GM19351 (cell line): Measurements from ENCODE around the gene ZNF91.
"Not testable (repeated sequence)": the region's sequence is repeated elsewhere in the genome, so short reads cannot be mapped to it uniquely, and the experiment has no call there.

Experiments used
- ATAC-seq: cut with Tn5 transposase; IDR thresholded peaks from one replicate; pipeline ENCODE4 v1.9.1; 2021; ENCODE audit warnings: mild to moderate bottlenecking, moderate library complexity; ENCODE audit not compliant: unreplicated experiment

ZNF91 gene

DNA sequence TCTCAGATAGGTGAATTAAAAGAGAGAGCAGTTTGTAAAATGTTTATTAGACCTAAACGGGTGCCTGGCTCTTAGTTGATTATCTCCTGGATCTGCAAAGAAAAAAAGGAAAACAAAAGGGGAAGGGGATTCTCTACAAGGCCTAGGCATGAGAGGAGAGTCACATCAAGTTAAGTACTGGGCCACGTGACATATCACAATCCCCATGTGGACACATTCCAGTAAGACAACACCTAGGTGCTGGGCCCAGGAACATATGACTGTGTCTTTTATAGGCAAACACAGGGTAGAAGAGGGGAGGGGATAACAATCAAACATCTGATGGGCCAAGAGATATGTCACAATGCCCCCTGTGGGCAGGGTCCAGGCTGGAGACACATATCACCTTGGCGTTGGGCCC, 4.2 kb upstream of the ZNF91 start:
- ATAC-seq = no peak

DNA sequence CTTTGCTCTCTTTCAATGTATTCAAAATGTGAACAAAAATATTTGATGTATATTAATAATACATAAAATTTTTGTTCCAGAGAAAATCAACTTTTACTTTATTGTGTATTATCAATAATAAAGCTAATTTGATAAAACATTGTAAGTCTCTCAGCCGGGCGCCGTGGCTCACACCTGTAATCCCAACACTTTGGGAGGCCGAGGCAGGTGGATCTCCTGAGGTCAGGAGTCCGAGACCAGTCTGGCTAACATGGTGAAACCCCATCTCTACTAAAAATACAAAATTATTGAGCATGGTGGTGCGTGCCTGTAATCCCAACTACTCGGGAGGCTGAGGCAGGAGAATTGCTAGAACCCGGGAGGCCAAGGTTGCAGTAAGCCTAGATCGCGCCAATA, 449 bp upstream of the ZNF91 start:
- ATAC-seq = not testable (repeated sequence)

DNA sequence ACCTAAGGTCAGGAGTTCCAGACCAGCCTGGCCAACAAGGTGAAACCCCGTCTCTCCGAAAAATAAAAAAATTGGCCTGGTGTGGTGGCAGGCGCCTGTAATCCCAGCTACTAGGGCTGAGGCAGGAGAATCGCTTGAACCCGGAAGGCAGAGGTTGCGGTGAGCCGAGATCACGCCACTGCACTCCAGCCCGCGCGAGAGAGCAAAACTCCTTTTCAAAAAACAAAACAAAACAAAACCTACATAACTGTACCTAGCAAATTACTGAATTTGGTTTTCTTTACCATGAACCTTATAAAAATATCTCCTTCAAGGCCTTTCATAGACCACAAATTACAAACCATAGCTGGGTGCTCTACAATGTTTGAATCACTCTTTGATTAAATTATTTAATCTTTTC, 760 bp downstream of the ZNF91 start:
- ATAC-seq = no peak

DNA sequence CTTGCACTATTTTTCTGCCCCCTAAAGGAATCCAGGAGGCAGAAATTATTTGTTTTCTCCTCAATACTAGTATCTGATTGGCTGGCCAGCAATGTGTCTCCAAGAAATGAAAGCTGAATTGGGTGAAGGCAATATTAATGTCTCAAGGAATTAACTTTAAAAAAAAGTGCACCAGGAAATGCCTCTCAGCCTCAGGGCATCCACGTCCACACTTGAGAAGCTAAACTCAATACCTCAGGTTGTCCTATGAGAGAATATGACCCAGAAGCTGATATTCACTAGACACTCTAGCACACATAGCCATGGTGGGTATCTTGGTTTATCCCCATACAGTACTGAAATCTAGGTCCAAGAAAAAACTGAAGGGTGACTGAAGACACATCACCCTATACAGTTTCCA, 2.1 kb downstream of the ZNF91 start:
- no peak for ATAC-seq

DNA sequence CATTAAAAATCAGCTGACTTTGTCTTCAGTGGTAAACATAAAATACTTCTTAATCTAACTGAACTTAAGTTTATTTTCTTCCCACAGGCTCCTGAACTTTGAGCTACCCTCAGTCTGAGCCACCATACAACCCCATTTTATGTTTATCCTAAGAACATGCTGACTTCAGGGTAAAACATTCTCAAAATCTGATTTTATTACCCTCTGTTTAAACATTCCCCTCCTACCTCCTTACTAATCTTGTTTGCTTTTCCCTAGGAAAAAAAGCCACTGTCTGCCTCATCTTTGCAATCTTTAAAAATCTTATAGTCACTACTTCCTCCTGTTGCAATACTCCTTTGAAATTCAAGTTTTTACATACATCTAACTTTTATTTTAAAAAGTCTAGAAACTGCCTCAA, 4.0 kb downstream of the ZNF91 start:
- ATAC-seq = no peak

DNA sequence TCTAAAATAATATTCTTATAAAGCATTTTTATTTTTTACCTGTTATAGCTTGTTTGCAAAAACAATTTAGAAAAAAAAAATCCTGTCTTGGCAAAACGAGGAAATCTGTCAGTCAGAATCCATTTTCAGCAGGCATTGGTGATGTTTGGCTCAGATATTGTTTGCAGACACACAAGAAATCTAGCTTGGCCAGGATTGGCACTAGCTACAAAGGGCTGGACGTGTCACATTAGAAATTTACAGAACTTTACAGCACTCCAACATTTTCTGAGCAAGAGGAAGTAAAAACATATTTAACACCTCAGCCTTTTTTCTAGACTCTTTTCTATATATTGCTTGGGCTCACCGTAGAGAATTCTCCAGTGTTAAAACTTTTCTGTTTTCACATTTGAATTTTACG, 9.9 kb downstream of the ZNF91 start:
- ATAC-seq = no peak

DNA sequence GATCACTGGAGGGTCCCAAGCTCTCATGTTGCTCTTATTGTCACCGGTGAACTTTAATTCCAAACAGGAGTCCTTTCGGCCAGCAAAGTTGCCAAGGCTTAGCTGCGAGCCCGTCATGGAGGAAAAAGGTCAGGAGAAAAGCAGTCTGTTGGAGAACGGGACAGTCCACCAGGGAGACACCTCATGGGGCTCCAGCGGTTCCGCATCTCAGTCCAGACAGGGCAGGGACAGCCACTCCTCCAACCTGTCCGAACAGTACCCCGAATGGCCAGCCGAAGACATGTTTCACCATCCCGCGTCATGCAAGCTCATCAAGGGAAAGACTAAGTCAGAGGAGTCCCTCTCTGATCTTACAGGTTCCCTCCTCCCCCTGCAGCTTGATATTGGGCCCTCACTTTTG, 10.4 kb downstream of the ZNF91 start:
- ATAC-seq = no peak

DNA sequence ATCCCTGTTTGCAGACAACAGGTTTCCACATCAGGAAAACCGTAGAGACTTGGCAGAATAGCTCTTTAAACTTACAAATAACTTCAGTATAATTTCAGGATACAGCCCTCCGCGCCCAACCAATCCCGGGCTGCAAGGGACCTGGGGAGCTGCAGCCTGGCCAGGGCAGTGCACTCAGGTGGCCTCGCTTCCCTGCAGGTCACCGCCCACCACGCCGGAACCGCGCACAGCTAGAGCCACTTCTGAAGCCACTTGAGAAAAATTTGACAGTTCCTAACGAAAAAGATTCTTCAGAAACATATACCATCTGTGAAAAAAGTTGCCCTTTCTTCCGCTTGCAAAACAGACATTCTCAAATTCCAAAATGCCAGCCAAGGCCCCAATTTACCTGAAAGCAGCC, 11.1 kb downstream of the ZNF91 start:
- no peak for ATAC-seq

DNA sequence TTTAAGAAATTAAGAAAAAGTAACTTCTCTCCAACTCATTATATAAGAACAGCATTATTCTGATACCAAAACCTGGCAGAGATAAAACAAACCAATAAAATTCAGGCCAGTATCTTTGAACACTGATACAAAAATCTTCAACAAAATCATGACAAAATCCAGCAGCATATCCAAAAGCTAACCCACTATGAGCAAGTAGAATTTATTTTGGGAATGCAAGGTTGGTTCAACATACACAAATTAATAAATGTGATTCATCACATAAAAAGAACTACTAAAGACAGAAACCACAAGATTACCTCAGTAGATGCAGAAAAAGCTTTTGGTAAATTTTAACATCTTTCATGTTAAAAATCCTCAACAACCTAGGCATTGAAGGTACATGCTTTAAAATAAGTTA, 12.3 kb downstream of the ZNF91 start:
- no peak for ATAC-seq

DNA sequence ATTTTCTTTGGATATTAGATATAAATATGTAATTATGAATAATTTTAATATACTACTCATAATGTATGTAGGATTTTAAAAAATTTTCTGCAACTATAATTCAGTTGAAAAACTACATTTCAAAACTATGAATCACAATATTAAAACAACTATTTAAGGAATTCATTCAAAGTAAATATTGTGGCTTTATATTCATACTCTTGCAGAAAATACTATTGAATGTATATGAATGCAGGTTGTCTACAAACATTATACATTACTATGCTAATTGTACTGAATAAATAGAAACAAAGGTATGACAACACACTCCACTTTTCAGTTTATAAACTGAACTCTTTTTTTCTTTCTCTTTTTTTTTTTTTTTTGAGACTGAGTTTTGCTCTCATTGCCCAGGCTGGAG, 14.2 kb downstream of the ZNF91 start:
- ATAC-seq = no peak

DNA sequence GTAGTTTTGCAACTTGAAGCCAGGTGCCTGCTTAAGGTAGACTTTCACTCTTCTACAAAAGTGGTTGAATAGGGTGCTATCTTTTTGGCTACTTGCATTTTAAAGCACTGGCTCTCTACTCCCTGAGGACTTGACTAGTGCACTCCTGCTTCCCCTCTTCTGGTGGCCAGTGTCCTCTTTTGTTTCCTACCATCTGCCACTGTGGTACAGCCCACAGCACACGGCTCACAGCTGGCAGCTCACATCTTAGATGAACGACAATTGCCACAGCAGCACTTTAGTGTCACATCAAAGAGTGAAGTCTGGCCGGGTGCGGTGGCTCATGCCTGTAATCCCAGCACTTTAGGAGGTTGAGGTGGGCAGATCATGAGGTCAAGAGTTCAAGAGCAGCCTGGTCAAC, 15.6 kb downstream of the ZNF91 start:
- ATAC-seq = not testable (repeated sequence)

DNA sequence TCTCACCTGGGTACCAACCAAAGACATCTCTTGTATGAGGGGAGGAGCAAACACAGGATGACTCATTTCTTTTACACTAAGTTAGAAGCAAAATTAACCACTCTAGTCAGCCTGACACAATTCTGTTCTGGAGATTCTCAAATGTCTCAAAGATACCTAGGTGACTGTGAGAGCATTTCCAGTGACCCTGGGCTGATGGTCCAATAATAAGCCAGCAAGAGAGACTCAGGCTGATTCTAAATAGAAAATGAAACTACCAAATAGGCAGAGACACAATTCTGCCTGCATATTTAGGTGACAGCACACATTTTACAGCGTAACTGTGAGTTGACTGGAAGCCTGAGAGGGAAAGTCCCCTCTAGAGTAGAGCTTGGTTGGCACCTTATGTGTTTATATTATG, 16.3 kb downstream of the ZNF91 start:
- no peak for ATAC-seq

DNA sequence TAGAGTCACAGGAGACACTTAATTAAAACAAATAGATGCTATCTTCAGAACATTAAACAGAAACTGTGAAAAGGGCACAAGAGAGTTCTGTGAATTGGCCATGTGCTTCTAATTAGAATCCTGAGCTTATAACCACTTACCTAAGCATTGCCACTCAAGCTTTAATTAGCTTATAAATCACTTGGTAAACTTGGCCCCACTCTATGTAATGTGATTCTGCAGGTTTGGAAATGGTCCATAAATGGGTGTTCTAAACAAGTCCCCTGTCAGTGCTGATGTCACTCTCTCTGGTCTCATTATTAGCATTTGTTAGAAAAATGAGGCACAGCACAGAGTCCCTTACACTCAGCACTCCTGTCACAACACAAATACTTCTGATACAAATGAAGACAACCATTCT, 18.0 kb downstream of the ZNF91 start:
- ATAC-seq = no peak

DNA sequence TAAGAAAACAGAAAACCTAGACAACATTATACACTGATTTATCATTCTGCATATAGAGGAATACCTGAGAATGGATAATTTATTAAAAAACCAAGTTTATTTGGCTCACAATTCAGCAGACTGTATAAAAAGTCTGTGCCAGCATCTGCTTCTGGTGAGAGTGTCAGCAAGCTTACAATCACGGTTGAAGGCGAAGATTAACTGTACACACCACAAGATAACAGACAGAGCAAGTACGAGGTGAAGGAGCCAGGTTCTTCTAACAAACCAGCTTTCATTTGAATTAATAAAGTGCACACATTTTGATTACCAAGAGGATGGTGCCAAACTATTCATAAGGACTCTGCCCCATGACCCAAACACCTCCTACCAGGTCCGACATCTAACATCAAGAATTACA, 28.8 kb downstream of the ZNF91 start:
- no peak for ATAC-seq

DNA sequence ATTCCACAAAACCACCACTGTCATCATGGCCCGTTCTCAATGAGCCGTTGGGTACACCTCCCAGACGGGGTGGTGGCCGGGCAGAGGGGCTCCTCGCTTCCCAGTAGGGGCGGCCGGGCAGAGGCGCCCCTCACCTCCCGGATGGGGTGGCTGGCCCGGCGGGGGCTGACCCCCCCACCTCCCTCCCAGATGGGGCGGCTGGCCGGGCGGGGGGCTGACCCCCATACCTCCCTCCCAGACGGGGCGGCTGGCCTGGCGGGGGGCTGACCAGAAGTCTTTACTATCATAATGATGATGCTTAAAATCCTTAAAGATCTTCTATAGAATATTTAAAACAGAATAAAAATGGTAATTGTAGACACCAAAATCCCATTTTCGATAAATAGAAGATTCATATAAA, 29.2 kb downstream of the ZNF91 start:
- ATAC-seq = not testable (repeated sequence)

DNA sequence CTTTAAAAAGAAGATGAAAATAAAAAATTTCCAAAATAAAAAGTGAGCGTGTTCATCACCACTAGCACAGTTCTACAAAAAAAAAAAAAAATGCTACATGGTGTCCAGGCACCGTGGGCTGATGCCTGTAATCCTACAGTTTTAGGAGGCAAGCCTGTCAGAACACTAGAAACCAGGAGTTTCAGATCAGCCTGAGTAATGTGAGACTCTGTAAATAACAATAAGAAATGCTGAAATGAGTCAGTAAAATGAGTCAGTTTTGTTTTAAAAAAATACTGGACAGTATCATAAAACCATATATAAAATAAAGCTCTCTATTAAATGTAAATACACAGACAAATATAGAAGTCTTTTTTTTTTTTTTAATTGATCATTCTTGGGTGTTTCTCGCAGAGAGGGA, 30.0 kb downstream of the ZNF91 start:
- ATAC-seq = no peak

DNA sequence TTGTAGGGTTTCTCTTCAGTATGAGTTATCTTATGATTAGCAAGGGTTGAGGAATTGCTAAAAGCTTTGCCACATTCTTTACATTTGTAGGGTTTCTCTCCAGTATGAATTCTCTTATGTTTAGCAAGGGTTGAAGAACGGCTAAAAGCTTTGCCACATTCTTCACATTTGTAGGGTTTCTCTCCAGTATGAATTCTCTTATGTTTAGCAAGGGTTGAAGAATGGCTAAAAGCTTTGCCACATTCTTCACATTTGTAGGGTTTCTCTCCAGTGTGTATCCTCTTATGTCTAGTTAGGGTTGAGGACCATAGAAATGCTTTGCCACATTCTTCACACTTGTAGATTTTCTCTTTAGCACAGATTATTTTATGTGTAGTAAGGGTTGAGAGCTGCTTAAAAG, 33.4 kb downstream of the ZNF91 start:
- ATAC-seq = not testable (repeated sequence)

DNA sequence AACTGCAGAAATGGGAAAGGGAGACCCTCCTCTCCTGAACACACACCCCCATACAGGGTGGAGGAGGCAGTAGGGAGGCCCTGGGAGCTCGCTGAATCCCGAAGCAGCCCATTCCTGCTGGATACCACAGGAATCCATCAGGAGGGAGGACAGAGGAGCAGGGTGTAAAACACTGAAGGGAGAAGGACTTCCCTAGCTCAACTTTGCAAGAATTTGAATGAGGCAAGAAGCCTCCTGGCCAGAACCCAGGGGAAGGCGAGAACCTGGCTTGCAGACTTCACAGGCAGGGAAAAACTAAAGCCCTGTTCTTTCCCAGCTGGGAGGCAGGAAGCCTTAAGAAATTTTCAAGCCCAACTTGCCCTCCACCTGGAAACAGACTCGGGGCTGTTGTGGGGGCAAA, 43.5 kb downstream of the ZNF91 start:
- ATAC-seq = no peak

DNA sequence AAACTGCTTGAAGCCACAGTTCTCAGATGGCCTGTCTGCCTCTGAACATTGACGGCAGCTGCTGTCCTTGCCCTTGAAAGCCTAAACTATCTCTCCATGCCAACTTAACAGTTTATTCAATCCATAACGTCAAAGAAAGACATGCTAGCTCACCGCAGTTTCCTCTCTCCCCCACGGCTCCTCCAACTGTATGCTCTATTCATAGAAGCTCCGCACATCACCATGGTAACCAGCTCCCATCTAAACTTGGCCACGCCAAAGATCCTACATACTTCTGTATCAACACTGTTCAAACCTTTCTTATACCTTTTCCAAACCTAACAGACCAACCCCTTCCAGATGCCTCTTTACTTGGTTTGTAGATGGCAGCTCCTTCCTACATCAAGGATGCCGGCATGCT, 48.6 kb downstream of the ZNF91 start:
- no peak for ATAC-seq

DNA sequence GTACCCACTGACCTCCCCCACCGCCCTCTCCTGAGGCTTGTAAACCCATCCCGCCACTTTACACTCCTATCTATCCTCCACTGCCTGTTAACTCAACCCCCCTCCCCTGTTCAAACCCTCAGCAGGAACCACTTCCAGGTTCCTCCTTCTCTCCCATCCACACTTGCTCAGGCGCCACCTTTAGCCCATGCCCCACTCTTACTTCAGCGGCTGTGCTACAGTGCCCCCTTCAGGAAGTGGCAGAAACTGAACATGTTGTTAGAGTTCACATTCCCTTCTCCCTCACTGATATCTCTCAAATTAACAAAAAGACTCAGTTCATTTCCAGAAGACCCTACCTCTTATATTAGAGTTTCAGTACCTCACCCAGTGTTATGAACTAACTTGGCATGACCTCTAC, 49.4 kb downstream of the ZNF91 start:
- ATAC-seq = no peak

DNA sequence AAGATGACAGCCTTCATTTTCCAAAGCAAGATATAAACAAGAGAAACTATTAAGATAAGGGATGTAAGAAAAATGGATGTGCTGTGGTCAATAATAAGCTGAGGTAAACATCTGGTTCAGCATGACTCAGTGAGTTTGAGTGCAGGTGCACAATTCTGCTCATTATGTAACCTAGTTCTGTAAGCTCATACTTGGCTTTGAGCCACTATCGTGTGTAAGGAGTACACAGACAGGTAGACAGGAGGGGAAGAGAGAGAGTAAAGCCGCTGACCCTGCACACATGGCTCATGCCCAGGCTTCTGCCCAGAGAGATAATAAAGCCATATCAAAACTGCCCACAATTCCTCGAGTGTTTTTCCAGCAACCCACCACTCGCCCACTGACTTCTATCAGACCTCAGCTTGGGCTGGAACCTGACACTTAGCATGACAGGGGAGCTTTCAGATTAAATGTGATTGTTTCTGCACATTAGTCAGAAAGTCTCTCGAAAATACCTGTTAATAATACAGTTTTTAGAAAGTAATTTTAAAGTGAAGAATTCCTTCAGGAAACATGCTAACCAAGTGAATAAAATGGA, 51.7 kb downstream of the ZNF91 start:
- no peak for ATAC-seq

DNA sequence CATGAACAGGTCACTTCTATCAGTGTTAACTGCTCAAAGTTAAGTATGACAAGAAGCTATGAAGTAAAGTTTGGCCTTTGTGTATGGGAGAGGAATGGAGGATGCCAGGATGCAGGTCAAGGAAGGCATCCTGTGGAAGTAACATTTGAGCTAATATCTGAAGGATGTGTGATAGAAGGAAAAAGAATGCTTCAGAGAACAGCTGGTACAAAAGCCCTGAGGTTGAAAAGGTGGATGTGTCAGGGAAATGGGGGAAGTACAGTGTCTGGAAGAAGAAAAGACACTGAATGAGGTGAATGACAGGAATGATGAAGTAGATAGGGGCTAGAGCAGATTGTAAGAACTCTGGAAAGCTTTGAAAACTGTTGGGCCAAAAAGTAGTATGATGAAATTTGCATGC, 67.1 kb downstream of the ZNF91 start:
- ATAC-seq = no peak

DNA sequence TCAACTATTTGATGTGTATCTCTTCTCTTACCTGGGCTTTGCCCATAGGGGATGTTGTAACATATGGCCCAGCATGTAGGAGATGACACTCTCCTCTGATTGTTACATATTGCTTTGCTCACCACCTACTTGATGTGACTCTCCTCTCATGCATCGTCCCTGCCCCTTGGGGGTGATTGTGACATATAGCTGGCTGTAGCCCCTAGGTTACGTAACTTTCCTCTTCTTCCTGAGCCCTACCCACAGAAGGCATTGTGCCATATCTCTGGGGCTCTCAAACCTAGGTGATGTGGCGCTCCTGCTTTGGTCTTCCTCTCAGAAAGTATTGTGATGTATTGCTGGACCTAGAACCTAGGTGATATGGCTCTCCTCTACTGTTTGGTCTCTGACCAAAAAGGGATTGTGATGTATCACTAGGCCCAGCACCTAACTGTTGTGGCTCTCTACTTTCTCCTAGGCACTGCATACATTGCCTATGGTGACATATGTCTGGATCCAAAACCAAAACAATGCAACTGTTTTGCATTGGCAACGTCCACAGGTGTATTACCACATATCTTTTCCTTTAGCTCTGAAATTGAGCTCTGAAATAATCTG, 73.2 kb downstream of the ZNF91 start:
- ATAC-seq = no peak
